Measurements from ENCODE around the gene PTRH1. TPM values are rescaled to one million over a fixed set of nuclear protein-coding genes. Genes with fewer than 3 reads are reported as not detected.

The PTRH1 gene
- total RNA-seq, 1 donor from 2014 or later: 11.8 TPM

GRCh38 chr9:127741831-127742434 is 26.5 kb upstream of the PTRH1 start:
- no peak for DNase-seq

GRCh38 chr9:127739614-127740330 is 24.3 kb upstream of the PTRH1 start:
- DNase-seq: no peak

- DNase-seq: no peak
Measured at GRCh38 chr9:127738666-127739065, 23.2 kb upstream of the PTRH1 start.

- DNase-seq: no peak
Measured at GRCh38 chr9:127735530-127736185, 20.2 kb upstream of the PTRH1 start.

GRCh38 chr9:127734747-127735529 is 19.5 kb upstream of the PTRH1 start, which contains the start of gene TOR2A:
Gene TOR2A (minus strand): TSS chr9:127735294. CDS start chr9:127735270, 24 bp downstream.
- peak; percentile 98 for DNase-seq

GRCh38 chr9:127734247-127734746 is 18.8 kb upstream of the PTRH1 start:
- DNase-seq: no peak

GRCh38 chr9:127733614-127734013 is 18.2 kb upstream of the PTRH1 start:
- DNase-seq: no peak

- no peak for DNase-seq
Measured at GRCh38 chr9:127732444-127732843, 17.0 kb upstream of the PTRH1 start.

GRCh38 chr9:127731938-127732337 is 16.5 kb upstream of the PTRH1 start:
- no peak for DNase-seq

GRCh38 chr9:127730799-127731410 is 15.4 kb upstream of the PTRH1 start:
- no peak for DNase-seq

- no peak for DNase-seq
Measured at GRCh38 chr9:127730262-127730661, 14.8 kb upstream of the PTRH1 start.

- DNase-seq: no peak
Measured at GRCh38 chr9:127729522-127730256, 14.2 kb upstream of the PTRH1 start.

- DNase-seq: no peak
Measured at GRCh38 chr9:127728808-127729207, 13.3 kb upstream of the PTRH1 start.

- DNase-seq: no peak
Measured at GRCh38 chr9:127726871-127727270, 11.4 kb upstream of the PTRH1 start.

- no peak for DNase-seq
Measured at GRCh38 chr9:127724012-127724411, 8.5 kb upstream of the PTRH1 start.

GRCh38 chr9:127723444-127723843 is 8.0 kb upstream of the PTRH1 start:
- DNase-seq: no peak

- no peak for DNase-seq
Measured at GRCh38 chr9:127723013-127723412, 7.5 kb upstream of the PTRH1 start.

- DNase-seq: no peak
Measured at GRCh38 chr9:127722055-127722745, 6.7 kb upstream of the PTRH1 start.

- no peak for DNase-seq
Measured at GRCh38 chr9:127721391-127721821, 5.9 kb upstream of the PTRH1 start.

- DNase-seq: no peak
Measured at GRCh38 chr9:127720865-127721227, 5.4 kb upstream of the PTRH1 start.

All from skin of body (tissue), 2 donors.